ENCODE data around the gene CTRB2. TPM values are rescaled to one million over a fixed set of nuclear protein-coding genes. Genes with fewer than 3 reads are reported as not detected.

CTRB2 gene
- total RNA-seq, 1 donor from 2014 or later: not detected

GRCh38 chr16:75195811-75196790, 10.9 kb downstream of the CTRB2 start:
- Mint-ChIP-seq H3K4me3 (no peak overlapping the region), H3K9me3 (no peaks in the 10 kb centered on the region), H3K4me1 (peaks cover 10% of the 10 kb centered on the region), H3K36me3 (ENCODE audit: low read depth) (no peaks in the 10 kb centered on the region), H3K27ac (ENCODE audit: unreplicated experiment) (no peak overlapping the region), H3K27me3 (ENCODE audit: low read depth) (no peaks in the 10 kb centered on the region)
- TF ChIP-seq, protein P1, sequence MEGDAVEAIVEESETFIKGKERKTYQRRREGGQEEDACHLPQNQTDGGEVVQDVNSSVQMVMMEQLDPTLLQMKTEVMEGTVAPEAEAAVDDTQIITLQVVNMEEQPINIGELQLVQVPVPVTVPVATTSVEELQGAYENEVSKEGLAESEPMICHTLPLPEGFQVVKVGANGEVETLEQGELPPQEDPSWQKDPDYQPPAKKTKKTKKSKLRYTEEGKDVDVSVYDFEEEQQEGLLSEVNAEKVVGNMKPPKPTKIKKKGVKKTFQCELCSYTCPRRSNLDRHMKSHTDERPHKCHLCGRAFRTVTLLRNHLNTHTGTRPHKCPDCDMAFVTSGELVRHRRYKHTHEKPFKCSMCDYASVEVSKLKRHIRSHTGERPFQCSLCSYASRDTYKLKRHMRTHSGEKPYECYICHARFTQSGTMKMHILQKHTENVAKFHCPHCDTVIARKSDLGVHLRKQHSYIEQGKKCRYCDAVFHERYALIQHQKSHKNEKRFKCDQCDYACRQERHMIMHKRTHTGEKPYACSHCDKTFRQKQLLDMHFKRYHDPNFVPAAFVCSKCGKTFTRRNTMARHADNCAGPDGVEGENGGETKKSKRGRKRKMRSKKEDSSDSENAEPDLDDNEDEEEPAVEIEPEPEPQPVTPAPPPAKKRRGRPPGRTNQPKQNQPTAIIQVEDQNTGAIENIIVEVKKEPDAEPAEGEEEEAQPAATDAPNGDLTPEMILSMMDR (conservative IDR thresholded peaks at IDR 0.05): no peak
- no peak for DNase-seq (ENCODE audit: low read depth, low spot score)

DNA sequence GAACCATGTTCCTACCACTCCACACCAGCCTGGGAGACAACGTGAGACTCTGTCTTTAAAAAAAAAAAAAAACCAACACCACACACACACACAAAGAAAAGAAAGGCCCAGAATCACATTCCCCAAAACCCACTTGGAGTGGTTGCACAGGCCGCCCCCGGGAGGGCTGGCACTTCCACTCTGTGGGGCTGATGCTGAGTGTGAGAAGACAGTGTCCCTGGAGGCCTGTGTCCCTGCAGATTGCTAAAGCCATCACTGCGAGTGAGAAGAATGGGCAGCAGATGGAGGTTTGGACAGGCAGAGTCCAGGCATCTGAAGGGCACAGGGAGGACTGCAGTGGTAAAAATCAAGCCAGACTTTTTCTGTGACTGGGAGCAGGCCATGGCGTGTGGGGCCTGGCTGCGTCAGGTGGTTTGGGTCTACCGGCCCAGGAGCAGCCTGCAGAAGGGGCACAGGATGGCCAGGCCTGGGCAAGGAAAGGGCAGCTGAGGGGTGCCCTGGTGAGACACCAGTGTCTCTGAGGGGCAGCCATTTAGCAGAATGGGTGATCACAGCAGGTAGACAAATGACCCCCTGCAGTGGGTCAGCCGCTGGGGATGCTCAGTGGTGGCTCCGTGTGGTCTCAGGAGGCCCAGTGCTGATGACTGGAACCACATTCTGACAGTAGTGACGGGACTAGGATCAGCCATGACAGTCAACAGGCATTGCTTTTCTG, 13.1 kb downstream of the CTRB2 start:
- no peaks in the 10 kb centered on the region for H3K36me3 Mint-ChIP-seq (ENCODE audit: low read depth)
- peak overlapping the region; percentile 36 for H3K27ac Mint-ChIP-seq (ENCODE audit: unreplicated experiment)
- peaks cover 3% of the 10 kb centered on the region for H3K27me3 Mint-ChIP-seq (ENCODE audit: low read depth)
- TF ChIP-seq, protein P1 (conservative IDR thresholded peaks at IDR 0.05): no peak
- H3K9me3 Mint-ChIP-seq: peaks cover 4% of the 10 kb centered on the region
- no peak for DNase-seq (ENCODE audit: low read depth, low spot score)
- H3K4me3 Mint-ChIP-seq: no peak overlapping the region
- peaks cover 6% of the 10 kb centered on the region for H3K4me1 Mint-ChIP-seq

DNA sequence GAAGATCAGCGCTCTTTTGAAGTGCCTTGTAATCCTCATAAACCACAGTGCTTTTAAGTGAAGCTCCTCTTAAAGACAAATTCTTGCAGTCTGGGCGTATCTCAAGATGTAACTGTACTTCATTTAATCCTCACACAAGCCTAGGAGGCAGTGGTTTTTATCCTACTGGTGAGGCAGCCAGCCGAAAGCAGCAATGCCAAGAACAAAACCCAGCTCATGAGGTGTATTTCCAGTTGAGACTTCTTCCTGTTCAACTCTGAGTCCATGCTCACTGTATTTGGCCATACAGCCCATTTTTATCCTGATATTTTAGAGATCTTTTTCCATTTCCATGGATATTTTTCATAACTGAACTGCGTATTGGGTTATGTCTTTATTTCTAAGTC, 13.7 kb downstream of the CTRB2 start:
- TF ChIP-seq, protein P1 (conservative IDR thresholded peaks at IDR 0.05): no peak
- Mint-ChIP-seq H3K4me3 (no peak overlapping the region), H3K27ac (ENCODE audit: unreplicated experiment) (peak overlapping the region; percentile 36), H3K9me3 (peaks cover 4% of the 10 kb centered on the region), H3K36me3 (ENCODE audit: low read depth) (no peaks in the 10 kb centered on the region), H3K27me3 (ENCODE audit: low read depth) (peaks cover 3% of the 10 kb centered on the region), H3K4me1 (peaks cover 3% of the 10 kb centered on the region)
- no peak for DNase-seq (ENCODE audit: low read depth, low spot score)

DNA sequence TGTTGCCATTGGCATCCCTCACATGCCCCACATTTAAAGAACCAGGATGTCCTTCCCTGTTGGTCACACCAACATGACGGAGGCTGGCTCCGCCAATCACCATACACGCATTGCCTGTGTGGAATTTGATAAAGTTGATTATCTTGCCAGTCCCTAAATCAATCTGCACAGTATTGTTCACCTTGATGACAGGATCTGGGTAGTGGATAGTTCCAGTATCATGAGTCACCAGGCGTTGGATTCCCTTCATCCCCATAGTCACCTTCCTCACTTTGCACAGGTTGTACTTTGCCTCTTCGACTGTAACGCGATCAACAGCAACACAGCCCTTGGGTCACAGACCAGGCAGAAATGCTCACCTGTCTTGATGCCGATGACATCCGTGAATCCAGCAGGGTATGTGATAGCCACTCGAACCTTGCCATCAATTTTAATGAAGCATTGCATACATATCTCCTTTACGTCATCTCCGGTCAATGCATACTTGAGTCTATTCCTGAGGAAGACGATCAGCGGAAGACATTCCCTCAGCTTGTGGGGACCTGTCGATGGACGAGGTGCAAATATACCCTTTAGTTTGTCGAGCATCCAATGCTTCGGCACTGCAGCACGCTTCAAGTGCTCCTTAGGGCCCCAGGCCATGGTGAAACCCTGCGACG, 14.2 kb downstream of the CTRB2 start:
- H3K9me3 Mint-ChIP-seq: peaks cover 4% of the 10 kb centered on the region

More for the DNA sequence above, 14.2 kb downstream of the CTRB2 start:
- H3K4me3 Mint-ChIP-seq: no peak overlapping the region
- H3K36me3 Mint-ChIP-seq (ENCODE audit: low read depth): no peaks in the 10 kb centered on the region
- H3K27me3 Mint-ChIP-seq (ENCODE audit: low read depth): peaks cover 3% of the 10 kb centered on the region
- H3K4me1 Mint-ChIP-seq: no peaks in the 10 kb centered on the region
- H3K27ac Mint-ChIP-seq (ENCODE audit: unreplicated experiment): no peak overlapping the region
- TF ChIP-seq, protein P1 (conservative IDR thresholded peaks at IDR 0.05): no peak
- DNase-seq (ENCODE audit: low read depth, low spot score): no peak
